HG03457 (cell line): ENCODE results near the gene GNB1L.

ENCODE experiments used
- ATAC-seq: cut with Tn5 transposase; IDR thresholded peaks from one replicate; pipeline ENCODE4 v1.9.1; 2021; ENCODE audit warnings: moderate number of reproducible peaks; ENCODE audit not compliant: unreplicated experiment

GNB1L gene

GRCh38 chr22:19740586-19740985 lies 114.1 kb downstream of the GNB1L start:
- no peak for ATAC-seq

- no peak for ATAC-seq
Observed at GRCh38 chr22:19739911-19740449, 114.7 kb downstream of the GNB1L start.

- ATAC-seq, result no peak
Observed at GRCh38 chr22:19739448-19739895, 115.2 kb downstream of the GNB1L start.

GRCh38 chr22:19738664-19739447 lies 115.8 kb downstream of the GNB1L start:
- no peak for ATAC-seq

GRCh38 chr22:19737846-19738663 lies 116.6 kb downstream of the GNB1L start:
- ATAC-seq, result no peak

GRCh38 chr22:19735665-19736510 lies 118.8 kb downstream of the GNB1L start:
- no peak for ATAC-seq

GRCh38 chr22:19734837-19735382 lies 119.8 kb downstream of the GNB1L start:
- ATAC-seq, result no peak

GRCh38 chr22:19734163-19734562 lies 120.5 kb downstream of the GNB1L start:
- no peak for ATAC-seq

GRCh38 chr22:19733755-19734154 lies 120.9 kb downstream of the GNB1L start:
- no peak for ATAC-seq
